Choroid plexus epithelial cell (primary cell): Measurements from ENCODE around the gene BMPER.

Experiments
- DNase-seq: peaks from one replicate; pipeline ENCODE4 v3.0.0-alpha.2; 2010; ENCODE audit warnings: low read depth
- H3K4me3 ChIP-seq: 2 replicates; pipeline ENCODE4 v1.5.1; 2011; ENCODE audit warnings: low read depth, mild to moderate bottlenecking, control low read depth, low read length, moderate library complexity
- CTCF ChIP-seq: conservative IDR thresholded peaks from 2 replicates; pipeline ENCODE4 v1.5.1; 2011; ENCODE audit warnings: low read depth, mild to moderate bottlenecking, control low read depth, inconsistent platforms, low read length, moderate library complexity

The BMPER gene

DNA sequence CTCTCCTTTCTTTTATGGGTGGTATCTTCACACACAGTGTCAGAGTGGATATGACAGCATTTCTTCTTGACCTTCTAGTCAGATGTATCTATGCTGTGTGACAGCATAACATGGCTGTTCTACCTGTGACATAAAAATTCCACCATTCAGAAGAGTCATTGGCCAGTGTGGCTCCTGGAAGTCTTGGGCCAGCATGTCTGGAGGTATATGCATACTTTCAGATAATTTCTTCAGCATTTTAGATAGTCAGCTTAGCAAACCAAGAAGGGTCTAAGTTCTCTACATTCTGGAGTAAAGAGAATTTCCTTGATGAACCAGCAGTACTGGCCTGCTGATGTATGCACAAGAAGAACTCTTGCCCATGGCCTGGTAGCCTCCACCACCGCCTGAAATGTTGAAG, 179.3 kb downstream of the BMPER start:
- TF ChIP-seq CTCF, result no peak
- no peak overlapping the region for H3K4me3 ChIP-seq
- DNase-seq, result no peak

DNA sequence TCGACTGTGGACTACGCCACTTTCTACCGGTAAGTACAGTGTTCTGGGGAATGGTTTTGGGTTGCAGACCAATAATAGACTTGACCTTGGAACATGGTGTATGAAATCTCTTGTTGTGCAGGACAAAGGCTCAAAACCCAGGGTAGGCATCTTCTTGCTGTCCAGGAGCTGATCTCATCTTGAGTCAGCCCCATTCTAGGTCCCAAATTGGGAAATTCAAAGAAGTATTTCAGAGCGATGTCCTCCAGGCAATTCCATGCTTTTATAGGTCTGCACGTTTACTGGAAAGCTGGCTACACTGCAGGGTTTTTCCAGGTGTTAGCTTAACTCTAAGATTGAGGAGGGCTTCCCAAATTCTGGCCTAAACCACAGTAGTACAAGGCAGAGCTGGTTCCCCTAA, 180.7 kb downstream of the BMPER start:
- no peak overlapping the region for H3K4me3 ChIP-seq
- TF ChIP-seq CTCF, result no peak
- no peak for DNase-seq

GRCh38 chr7:34086981-34087380, 181.6 kb downstream of the BMPER start:
- no peak for DNase-seq
- TF ChIP-seq CTCF, result no peak
- H3K4me3 ChIP-seq, result no peak overlapping the region

- peak; percentile 69 for DNase-seq
- H3K4me3 ChIP-seq, result no peak overlapping the region
- TF ChIP-seq CTCF, result peak; percentile 92
Observed at GRCh38 chr7:34087892-34088891, 182.9 kb downstream of the BMPER start.

GRCh38 chr7:34090816-34091215, 185.5 kb downstream of the BMPER start:
- no peak for TF ChIP-seq CTCF
- no peak overlapping the region for H3K4me3 ChIP-seq
- no peak for DNase-seq

DNA sequence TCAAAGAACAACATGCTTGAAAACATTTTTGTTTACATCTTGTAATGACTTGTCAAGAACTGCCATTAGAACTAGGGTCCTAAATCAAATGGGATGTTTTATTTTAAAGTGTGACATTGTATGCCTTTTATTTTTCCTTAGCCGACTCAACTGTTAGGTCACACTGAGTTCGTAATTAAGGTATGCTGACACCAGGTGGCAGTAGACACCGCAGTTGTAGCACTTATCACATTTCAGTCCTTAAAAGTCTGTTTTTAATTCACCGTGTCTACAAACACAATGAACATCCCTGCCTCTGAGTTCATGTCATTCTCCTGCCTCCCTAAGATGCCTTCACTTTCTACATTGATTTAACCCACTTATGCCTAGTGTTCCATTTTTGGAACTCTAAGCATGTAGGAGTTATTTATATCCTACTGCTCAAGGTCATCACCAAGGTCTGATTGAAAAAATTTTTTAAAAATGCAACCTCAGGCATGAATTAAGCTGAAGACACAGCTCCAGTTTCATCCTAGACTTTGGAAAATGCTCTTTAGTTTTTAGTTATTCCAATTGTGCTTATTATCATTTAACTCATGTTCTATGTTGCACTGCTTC, 186.1 kb downstream of the BMPER start:
- DNase-seq, result peak; percentile 89
- H3K4me3 ChIP-seq, result no peak overlapping the region
- peak; percentile 72 for TF ChIP-seq CTCF
